Pulmonary artery endothelial cell (primary cell): ENCODE results near the gene CENPN. TPM values are rescaled to one million over a fixed set of nuclear protein-coding genes. Genes with fewer than 3 reads are reported as not detected.

Experiments
- DNase-seq: peaks from one replicate; pipeline ENCODE4 v3.0.0-alpha.2; 2011; ENCODE audit warnings: low read depth, low spot score
- total RNA-seq: library from RNA; depleted of rRNA; stranded (reverse); fragments of >200 nt; gene quantifications from 2 replicates; pipeline ENCODE4 v1.2.3, GENCODE V29; 2014

The CENPN gene, protein sequence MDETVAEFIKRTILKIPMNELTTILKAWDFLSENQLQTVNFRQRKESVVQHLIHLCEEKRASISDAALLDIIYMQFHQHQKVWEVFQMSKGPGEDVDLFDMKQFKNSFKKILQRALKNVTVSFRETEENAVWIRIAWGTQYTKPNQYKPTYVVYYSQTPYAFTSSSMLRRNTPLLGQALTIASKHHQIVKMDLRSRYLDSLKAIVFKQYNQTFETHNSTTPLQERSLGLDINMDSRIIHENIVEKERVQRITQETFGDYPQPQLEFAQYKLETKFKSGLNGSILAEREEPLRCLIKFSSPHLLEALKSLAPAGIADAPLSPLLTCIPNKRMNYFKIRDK
- 43.7 and 81.7 TPM in 2 replicates for total RNA-seq

- DNase-seq = peak; percentile 96
Measured at GRCh38 chr16:81006813-81007695, at the start of gene CENPN, which contains the start of gene CMC2. TSS of gene CENPN (plus strand) at chr16:81007214. CDS start at chr16:81011940, 4,726 bp downstream. TSS of gene CMC2 (minus strand) at chr16:81006885. CDS start at chr16:80997394, 9,491 bp downstream.

DNA sequence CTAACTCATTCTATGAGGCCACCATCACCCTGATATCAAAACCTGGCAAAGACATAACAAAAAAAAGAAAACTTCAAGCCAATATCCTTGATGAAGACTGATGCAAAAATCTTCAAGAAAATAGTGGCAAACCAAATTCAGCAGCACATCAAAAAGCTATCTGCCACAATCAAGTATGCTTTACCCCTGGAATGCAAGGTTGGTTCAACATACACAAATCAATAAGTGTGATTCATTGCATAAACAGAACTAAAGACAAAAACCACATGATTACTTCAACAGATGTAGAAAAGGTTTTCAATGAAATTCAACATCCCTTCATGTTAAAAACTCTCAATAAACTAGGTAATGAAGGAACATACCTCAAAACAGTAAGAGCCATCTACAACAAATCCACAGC lies 48.7 kb upstream of the CENPN start:
- no peak for DNase-seq

DNA sequence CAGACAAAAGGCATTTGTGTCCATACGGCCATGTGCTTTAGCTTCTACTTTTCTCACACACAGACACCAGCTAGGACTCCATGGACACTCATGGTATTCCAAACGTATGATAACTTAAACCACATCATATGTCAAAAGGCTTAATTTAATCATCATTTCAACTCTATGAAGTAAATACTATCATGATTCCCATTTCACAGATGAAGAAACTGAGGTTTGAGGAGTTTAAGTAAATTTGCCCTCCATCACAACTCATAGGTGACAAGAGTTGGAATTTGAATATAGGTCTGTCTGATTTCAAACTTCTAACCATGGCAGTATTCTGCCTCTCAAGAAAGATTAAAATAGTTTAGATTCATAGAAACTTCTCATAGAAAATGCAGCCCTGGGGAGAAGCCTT lies 44.1 kb upstream of the CENPN start:
- no peak for DNase-seq

- DNase-seq = no peak
Measured at GRCh38 chr16:80964351-80964750, 42.7 kb upstream of the CENPN start.

- DNase-seq = no peak
Measured at GRCh38 chr16:80966617-80967016, 40.4 kb upstream of the CENPN start.

DNA sequence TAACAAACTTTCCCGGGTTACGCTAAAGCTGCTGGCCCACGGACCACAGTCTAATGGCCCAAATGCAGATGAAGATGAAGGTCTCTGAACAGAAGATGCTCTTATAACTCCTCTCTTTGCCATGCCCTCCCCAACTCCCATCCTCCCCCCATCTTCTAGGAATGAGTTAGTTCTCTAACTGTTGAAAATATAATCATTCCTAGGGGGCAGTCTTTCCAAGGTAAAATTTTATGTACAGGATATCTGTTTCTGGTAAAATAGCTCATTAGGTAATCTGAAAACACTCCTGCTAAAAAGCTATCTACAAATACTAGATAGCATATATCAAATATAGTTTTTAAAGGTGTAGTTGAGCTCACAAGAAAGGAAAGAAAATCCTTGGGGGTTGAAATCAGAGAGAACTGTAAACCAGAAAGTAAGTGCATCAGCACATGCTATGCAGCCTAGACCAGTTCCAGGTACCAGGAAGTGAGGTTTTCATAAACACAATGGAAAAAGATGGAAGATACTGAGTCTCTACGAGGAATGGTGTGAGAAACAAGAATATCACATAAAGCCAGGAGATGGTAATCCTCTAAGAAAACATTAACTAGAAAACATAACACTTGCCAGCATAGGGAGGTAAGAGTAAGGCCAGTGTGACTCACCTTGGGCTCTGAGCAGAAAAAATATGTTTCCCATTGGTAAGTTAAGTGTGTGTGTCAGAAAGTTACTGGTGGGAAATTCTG lies 38.5 kb upstream of the CENPN start:
- peak; percentile 1 for DNase-seq

DNA sequence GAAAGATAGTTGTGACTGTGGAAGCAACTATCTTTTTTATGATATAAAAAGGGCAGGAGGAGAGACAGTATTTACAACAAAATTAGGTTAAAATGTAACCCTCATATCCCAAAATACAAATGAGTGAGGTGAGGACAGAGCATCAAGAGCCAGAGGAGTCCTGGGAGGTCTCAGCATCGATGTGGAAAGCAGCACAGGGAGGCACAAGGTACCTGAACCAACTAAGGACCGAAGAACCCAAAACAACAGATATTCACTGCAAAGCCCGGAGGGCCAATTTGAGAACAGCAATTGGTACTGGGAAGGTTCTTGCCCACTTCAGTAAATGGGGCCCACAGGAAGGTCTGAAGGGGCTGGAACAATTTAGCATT lies 37.9 kb upstream of the CENPN start:
- DNase-seq = no peak

DNA sequence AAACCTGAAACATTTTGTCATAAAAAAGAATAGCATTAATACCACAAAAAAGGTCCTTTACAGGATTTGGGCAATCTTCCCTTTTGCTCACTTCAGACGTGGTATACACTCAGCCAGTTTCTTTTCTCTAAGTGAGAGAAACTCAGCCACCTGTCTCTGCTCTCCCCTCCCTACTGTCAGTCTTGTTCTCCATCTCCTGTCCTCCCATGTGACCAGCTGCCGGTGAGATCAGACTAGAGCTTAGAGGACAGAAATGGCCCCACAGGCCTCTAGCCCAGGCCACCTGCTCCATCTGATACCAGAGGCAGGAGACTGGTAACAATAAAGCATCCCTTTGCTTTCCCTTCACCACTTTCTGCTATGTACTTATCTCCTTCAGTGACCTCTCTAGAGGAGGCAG lies 35.2 kb upstream of the CENPN start:
- no peak for DNase-seq

DNA sequence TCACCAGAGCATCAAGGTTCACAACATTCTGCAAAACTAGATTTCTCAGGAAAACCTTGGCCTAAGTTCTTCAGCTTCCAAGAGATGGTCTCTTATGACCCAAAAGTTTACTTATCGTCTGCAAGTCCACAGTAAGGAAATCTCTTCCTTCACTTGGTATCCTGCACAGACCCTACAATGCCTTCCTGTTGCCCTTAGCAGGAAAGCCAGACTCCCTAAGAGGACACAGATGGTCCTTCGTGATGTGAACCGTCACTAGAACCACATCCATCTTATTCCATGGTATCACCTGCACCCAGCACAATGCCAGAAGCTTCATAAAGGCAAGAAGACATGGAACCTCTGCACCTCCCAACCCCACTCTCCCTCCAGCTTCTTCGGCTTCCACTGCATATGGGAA lies 34.4 kb upstream of the CENPN start:
- peak; percentile 7 for DNase-seq

DNA sequence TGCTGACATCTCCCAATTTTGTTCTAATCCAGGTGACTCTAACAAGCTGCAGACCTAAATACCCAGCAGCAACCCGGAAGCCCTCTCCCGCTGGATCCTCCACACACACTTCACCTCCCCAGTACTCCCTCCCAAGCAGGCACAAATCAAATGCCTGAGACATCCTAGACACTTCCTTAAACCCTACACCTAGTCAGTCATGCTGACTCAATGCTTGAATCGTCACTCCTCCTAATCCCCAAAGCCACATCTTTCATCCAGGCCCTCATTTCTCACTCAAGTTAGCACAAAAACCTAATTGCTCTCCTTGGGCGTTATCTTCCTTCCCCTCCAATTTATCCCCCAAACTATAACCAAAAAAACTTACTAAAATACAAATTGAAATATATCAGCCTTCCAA lies 33.0 kb upstream of the CENPN start:
- no peak for DNase-seq

DNA sequence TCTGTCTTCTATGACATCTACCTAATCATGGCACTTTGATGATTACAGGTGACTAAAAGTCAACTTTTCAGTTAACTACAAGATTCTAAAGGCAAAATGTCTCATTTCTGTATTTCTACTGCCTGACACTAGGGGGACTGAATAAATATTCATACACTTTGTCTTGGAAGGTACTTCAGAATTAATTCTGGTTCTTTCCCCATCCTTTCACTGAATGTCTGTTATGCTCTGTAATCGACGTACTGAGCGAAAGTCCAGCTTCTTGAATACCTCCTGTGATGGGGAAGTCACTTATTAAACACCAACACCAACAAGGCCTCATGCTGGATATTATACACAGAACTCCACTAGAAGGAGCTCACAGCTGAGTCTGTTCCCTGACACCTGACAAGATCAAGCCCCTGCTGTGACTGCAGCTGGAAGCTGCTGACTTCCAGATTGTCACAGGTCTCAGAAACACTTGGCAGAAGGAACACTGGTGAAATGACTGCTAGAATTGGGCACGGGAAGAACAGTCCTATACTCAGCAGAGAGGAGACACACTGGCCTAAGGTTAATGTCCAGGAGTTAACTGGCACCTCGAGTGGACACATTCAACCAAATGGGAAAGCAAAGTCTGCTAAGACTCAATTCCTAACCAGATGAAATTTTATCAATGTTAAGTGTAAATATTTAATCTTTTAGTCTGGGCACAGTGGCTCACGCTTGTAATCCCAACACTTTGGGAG lies 32.2 kb upstream of the CENPN start:
- DNase-seq = no peak

DNA sequence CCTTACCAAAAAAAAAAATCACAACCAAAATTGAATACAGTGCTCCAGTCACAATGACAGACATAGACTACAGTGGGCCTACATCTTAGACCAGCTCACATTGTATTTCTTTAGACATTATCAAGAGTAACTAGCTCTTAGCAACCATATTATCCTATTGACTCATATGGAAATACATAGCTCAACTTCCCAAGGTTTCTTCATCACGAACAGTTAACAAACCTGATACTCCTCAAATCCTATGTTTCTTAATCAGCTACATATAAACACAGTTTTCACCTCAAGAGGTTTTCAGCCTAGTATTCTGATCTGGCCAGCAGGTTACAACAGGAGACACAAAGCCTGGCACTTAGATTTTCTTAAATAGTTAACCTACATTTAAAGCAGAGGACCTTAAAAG lies 30.1 kb upstream of the CENPN start:
- no peak for DNase-seq

DNA sequence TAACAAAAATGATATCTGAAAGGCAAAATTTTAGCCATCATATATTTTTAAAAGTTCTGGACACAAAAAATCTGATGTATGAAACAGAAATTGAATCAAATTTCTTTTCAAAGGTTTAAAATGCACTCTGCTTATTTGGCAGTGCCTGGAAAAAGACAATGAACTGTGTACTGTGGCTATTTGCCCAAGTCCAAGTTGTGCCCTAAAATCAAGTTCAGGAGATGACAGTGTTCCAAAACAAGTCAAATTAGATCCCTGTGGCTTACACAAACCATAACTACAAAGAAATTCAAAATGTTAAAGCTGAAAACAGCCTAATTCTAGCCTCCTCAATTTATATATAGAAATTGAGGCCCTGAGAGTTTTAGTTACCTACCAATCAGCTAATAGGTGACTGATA lies 25.9 kb upstream of the CENPN start:
- no peak for DNase-seq

DNA sequence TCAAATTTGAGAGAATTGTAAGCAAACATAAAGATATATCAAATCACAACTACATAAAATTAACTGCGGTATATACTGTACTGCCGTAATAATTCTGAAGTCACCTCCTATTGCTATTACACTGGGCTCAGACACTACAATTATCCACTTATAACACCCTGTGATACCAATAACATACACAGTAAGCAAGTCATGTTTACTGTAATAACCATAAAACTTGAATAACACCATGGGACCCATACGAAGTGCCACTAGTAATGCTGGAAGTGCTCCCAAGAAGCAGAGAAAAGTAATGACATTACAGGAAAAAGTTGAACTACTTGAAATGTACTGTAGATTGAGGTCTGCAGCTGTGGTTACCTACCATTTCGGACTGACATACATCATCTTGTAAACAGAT lies 24.4 kb upstream of the CENPN start:
- DNase-seq = no peak

GRCh38 chr16:80984124-80984892 lies 22.7 kb upstream of the CENPN start:
- no peak for DNase-seq

- DNase-seq = no peak
Measured at GRCh38 chr16:80985611-80986010, 21.4 kb upstream of the CENPN start.

DNA sequence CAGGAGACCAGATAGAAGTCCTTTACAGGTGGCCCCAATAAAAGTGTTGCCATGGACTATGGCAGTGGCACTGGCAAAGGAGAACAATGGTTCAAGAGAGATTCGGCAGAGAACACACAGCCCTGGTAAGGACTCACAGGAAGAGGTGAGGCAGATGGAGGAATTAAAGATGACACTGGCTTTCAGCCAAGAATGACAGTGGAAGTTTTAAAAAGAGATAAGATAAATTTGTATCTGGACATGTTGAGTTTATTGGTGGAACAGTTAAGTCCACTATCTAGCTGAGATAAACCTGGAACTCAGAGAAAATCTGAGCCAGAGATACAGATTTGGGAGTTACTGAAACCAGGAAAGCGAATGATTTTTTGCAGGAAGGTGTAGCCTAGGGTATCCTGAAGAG lies 20.5 kb upstream of the CENPN start:
- no peak for DNase-seq

- DNase-seq = no peak
Measured at GRCh38 chr16:80988756-80989155, 18.3 kb upstream of the CENPN start.

GRCh38 chr16:80989801-80990200 lies 17.2 kb upstream of the CENPN start:
- no peak for DNase-seq

DNA sequence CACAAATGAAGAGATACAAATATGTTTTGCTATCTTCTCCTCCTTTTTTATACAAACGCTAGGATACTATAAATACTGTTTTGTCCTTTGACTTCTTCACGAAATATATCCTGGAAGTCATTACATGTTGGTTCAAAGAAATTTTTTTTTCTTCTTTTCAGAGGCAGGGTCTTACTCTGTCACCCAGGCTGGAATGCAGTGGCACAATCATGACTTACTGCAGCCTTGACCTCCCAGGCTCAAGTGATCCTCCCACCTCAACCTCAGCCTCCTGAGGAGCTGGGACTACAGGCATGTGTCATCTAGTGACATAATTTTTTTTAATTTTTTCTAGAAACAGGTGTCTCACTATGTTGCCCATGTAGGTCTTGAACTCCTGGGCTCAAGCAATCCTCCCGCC lies 16.4 kb upstream of the CENPN start:
- DNase-seq = no peak

- no peak for DNase-seq
Measured at GRCh38 chr16:80990978-80991377, 16.0 kb upstream of the CENPN start.
